Effector memory CD8-positive, alpha-beta T cell (primary cell): ENCODE results near the gene RFX7.
A peak's percentile ranks its signal among the peaks of the same experiment; 100 is the strongest.
"Not testable (repeated sequence)": the region's sequence is repeated elsewhere in the genome, so short reads cannot be mapped to it uniquely, and the experiment has no call there.

ENCODE experiments used
- ATAC-seq: fragments of 150-1000 bp; cut with Tn5 transposase; replicated peaks from 2 replicates; pipeline ENCODE4 v1.10.0; 2021; ENCODE audit warnings: mild to moderate bottlenecking, moderate library complexity
- DNase-seq, 3 experiments: peaks; one replicate each; pipeline ENCODE4 v3.0.0; 2021
- H3K27ac Mint-ChIP-seq, 2 donors: one replicate each; pipeline ENCODE4 v1.8.0; 2022; ENCODE audit warnings: mild to moderate bottlenecking in 2 of 2, mixed read lengths in 2 of 2, moderate library complexity in 2 of 2
- H3K27me3 Mint-ChIP-seq, 2 donors: one replicate each; pipeline ENCODE4 v1.8.0; 2022; ENCODE audit warnings: mixed read lengths in 2 of 2
- H3K36me3 Mint-ChIP-seq: one replicate; pipeline ENCODE4 v1.8.0; 2022; ENCODE audit warnings: mild to moderate bottlenecking, moderate library complexity, mixed read lengths; ENCODE audit not compliant: insufficient read depth
- H3K4me1 Mint-ChIP-seq, 2 donors: one replicate each; pipeline ENCODE4 v1.8.0; 2022; ENCODE audit warnings: low read depth in 2 of 2, mixed read lengths in 2 of 2
- H3K4me3 Mint-ChIP-seq, 2 donors: one replicate each; pipeline ENCODE4 v1.8.0; 2022; ENCODE audit warnings: mild to moderate bottlenecking in 2 of 2, mixed read lengths in 2 of 2, moderate library complexity in 2 of 2
- H3K9me3 Mint-ChIP-seq, 2 donors: one replicate each; pipeline ENCODE4 v1.8.0; 2022; ENCODE audit warnings: mixed read lengths in 2 of 2

Gene RFX7

DNA sequence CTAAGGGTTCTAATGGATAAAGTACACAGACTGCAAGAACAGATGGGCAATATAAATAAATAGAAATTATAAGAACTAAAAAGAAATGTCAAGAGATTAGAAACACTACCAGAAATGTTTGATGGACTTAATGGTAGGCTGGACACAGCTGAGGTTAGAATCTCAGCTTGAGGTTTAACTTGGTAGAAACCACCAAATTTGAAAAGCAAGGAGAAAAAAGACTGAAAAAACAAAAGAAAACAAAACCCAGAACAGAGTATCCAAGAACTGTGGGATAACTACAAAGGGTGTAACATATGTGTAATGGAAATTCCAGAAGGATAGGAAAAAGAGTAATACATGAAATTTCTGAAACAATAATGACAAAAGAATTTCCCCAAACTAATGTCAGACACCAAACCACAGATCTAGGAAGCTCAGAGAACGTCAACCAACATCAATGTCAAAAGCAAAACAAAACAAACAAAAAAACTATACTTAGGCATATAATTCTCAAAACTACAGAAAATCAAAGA lies 35.0 kb downstream of the RFX7 start:
- no peak for ATAC-seq
- peaks cover 3% of the 10 kb centered on the region for H3K36me3 Mint-ChIP-seq

DNA sequence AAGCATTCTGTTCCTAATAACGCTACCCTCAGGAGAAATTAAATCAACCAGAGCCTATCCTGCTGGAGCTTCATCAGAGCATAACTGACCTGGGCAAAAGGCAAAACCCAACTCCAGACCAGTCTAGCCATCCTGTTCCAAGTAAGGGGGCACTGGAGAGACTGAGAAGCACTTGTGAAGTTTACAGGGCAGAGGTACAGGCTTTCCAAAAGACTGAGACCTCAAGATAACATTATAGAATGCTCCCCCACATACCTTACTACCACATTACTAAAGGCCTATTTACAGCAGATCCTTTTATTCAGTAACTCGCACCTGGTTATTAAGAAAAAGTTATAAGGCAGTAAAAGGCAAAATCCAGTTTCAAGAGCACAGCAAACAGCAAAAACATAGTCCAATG lies 35.5 kb downstream of the RFX7 start:
- ATAC-seq (peak; percentile 29), DNase-seq (no peak)
- Mint-ChIP-seq H3K27me3 (no peaks in the 10 kb centered on the region), H3K4me3 (peak overlapping the region; percentile 33 to 76), H3K4me1 (peaks cover 44 to 84% of the 10 kb centered on the region in 2 donors), H3K36me3 (peaks cover 3% of the 10 kb centered on the region), H3K27ac (peak overlapping the region; percentile 65 to 92), H3K9me3 (no peaks in the 10 kb centered on the region)

More for the DNA sequence above, 35.0 kb downstream of the RFX7 start:
- no peaks in the 10 kb centered on the region for H3K27me3 Mint-ChIP-seq
- no peaks in the 10 kb centered on the region for H3K9me3 Mint-ChIP-seq
- H3K4me1 Mint-ChIP-seq = peaks cover 44 to 83% of the 10 kb centered on the region in 2 donors
- H3K27ac Mint-ChIP-seq = peak overlapping the region; percentile 65 to 92
- peak overlapping the region; percentile 33 to 76 for H3K4me3 Mint-ChIP-seq
- no peak for DNase-seq

DNA sequence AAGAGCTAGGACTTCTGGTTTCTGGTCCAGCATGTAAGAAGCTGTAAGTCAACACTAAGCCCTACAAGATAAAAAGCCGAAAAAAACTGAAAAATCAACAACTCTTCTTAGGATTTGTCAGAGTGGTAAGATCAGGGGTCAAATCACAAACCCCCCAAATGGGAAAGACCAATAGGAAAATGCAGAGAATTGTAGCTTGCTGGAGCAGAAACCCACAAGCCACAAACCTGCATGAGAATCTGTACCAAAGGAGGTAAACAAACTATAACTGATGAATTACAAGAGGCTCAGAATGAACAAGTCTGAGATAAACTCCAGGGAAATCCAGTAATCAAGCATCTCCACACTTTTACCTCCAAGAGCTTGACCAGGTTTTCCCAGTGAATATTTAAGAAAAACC lies 36.0 kb downstream of the RFX7 start:
- DNase-seq (no peak), ATAC-seq (peak; percentile 56)
- H3K4me3 Mint-ChIP-seq = peak overlapping the region; percentile 33 to 76
- peaks cover 46 to 86% of the 10 kb centered on the region in 2 donors for H3K4me1 Mint-ChIP-seq
- no peaks in the 10 kb centered on the region for H3K9me3 Mint-ChIP-seq
- H3K27me3 Mint-ChIP-seq = no peaks in the 10 kb centered on the region
- H3K36me3 Mint-ChIP-seq = peaks cover 3% of the 10 kb centered on the region
- peak overlapping the region; percentile 65 to 92 for H3K27ac Mint-ChIP-seq

DNA sequence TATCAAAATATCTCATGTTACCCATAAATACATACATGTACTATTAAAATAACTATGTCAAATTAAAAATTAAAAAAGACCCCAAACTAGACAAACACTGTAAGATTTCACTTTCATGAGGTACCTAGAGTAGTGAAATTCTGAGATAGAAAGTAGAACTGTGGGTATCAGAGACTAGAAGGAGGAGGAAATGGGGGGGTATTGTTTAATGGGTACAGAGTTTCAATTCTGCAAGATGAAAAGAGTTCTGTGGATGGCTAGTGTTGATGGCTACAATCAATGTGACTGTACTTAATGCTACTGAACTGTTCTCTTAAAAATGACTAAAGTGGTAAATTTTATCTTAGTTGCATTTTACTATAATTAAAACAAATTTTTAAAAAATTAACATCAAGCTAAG lies 36.6 kb downstream of the RFX7 start:
- Mint-ChIP-seq H3K27ac (peak overlapping the region; percentile 65 to 92), H3K27me3 (no peaks in the 10 kb centered on the region), H3K9me3 (no peaks in the 10 kb centered on the region), H3K4me3 (peak overlapping the region in 1 of 2 donors; percentile 76), H3K4me1 (peaks cover 48 to 86% of the 10 kb centered on the region in 2 donors), H3K36me3 (peaks cover 3% of the 10 kb centered on the region)
- ATAC-seq = peak; percentile 59
- no peak for DNase-seq

DNA sequence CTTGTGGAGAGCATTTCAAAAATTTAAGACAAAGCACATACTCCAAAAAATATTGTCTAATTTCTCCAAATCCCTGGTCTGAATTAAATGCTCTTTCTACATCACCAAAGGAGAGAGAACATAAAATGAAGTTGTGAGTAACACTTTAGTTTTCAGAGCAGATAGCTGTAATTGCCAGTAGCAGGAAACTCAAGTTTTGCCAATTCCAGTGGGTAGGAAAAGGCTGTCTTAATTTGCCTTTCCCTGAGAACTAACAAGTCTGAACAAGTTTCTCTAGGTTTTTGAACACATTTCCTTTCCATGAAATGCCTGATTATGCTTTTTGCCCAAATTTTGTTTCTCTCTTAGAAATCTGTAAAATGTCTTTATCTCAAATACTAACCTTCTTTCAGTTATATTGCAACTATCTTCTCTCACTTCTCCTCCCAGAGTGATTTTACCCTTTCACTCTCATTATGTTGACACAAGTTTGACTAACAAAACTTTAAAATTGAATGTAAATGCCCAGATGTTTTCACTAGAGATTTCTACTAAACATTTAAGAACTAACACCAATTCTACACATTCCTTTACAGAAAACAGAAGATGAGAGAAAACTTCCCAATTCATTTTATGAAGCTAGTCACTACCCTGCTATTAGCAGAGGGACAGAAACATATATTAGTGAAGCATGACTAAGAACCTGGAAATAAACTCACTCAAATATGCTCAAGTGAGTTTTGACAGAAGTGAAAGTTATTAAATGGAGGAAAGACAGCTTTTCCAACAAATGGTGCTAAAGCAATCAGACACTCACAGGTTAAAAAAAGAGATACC lies 38.4 kb downstream of the RFX7 start:
- DNase-seq = no peak
- ATAC-seq = no peak
- Mint-ChIP-seq H3K4me1 (peaks cover 45 to 80% of the 10 kb centered on the region in 2 donors), H3K27me3 (no peaks in the 10 kb centered on the region), H3K9me3 (no peaks in the 10 kb centered on the region), H3K27ac (peak overlapping the region in 1 of 2 donors; percentile 5), H3K36me3 (peaks cover 7% of the 10 kb centered on the region), H3K4me3 (no peak overlapping the region)

DNA sequence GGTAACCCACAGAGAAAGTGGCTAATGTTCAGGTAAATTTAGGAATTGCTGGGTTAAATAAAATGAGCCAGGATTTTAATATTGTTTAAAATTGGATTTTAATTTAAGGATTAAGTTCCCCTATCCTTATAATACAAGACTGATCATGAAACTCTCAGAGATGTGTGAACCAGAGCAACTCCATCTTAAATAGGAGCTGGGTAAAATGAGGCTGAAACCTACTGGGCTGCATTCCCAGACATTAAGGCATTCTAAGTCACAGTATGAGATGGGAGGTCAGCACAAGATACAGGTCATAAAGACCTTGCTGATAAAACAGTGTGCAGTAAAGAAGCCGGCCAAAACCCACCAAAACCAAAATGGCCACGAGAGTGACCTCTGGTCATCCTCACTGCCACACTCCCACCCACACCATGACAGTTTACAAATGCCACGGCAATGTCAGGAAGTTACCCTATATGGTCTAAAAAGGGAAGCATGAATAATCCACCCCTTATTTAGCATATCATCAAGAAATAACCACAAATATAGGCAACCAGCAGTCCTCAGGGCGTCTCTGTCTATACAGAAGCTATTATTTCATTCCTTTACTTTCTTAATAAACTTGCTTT lies 40.3 kb downstream of the RFX7 start:
- not testable (repeated sequence) for ATAC-seq, H3K9me3 Mint-ChIP-seq, DNase-seq, H3K36me3 Mint-ChIP-seq, H3K4me3 Mint-ChIP-seq, H3K27me3 Mint-ChIP-seq
- H3K4me1 Mint-ChIP-seq = peaks cover 37 to 74% of the 10 kb centered on the region in 2 donors
- peak overlapping the region in 1 of 2 donors; percentile 85 for H3K27ac Mint-ChIP-seq

DNA sequence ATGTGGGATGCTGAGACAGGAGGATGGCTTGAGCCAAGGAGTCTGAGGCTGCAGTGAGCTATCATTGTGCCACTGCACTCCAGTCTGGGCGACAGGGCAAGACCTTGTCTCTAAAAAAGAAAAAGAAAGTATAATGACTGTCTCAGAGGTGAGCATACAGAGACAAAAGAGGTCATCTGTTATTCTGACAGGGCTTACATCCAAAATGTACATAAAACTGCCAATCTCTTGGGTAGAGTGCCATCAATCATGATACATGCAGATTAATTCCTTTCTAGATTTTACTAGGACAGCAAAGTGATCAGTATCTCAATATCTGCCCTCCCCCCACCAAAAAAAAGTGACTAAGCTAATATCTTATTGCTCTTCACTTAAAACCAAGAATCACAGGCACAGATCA lies 41.0 kb downstream of the RFX7 start:
- Mint-ChIP-seq H3K27me3 (no peaks in the 10 kb centered on the region), H3K9me3 (no peaks in the 10 kb centered on the region), H3K4me1 (peaks cover 30 to 72% of the 10 kb centered on the region in 2 donors), H3K4me3 (no peak overlapping the region), H3K27ac (peak overlapping the region in 1 of 2 donors; percentile 58), H3K36me3 (peaks cover 6% of the 10 kb centered on the region)
- DNase-seq (no peak), ATAC-seq (no peak)

DNA sequence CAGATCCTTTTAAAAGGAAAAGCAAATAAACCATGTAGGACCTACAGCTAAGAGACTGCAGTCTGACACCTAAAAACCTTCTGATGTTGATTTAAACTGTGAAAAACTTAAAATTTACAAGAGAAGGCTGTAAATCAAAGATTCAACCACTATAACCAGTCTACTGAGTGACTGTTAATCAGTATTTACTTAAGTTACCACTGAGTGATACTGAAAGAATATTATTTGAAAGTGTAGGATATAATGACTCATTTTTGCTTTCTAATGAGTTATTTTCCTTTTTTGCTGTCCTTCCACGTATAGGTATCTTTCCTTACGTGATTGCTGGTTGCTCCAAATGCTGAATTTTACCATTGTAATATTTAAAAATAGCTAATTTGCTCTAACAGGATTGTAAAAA lies 44.6 kb downstream of the RFX7 start:
- H3K9me3 Mint-ChIP-seq = no peaks in the 10 kb centered on the region
- no peak overlapping the region for H3K27ac Mint-ChIP-seq
- ATAC-seq (no peak), DNase-seq (no peak)
- peaks cover 4% of the 10 kb centered on the region for H3K36me3 Mint-ChIP-seq
- H3K4me3 Mint-ChIP-seq = no peak overlapping the region
- no peaks in the 10 kb centered on the region for H3K27me3 Mint-ChIP-seq
- peaks cover 14 to 39% of the 10 kb centered on the region in 2 donors for H3K4me1 Mint-ChIP-seq

DNA sequence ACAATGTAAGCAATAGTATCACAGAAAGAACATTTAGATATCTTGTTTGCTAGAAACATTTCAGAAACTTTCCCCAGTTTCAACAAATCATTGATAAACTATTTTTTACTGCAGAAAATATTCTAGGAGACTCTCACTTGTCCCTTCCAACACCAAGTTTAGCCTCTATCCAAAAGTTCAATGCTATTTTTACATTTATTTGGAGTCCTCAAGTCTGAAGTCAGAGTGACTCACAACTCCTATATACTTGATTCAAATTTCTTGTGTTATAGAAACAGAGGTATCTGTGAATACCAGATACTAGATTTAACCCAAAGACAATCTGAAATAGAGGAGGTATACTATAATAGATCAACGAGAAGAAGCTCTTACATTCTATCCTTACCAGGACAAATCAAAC lies 49.6 kb downstream of the RFX7 start:
- Mint-ChIP-seq H3K27me3 (no peaks in the 10 kb centered on the region), H3K36me3 (no peaks in the 10 kb centered on the region), H3K4me3 (no peak overlapping the region), H3K4me1 (peaks cover 14 to 24% of the 10 kb centered on the region in 2 donors), H3K9me3 (no peaks in the 10 kb centered on the region), H3K27ac (no peak overlapping the region)
- no peak for ATAC-seq
- DNase-seq = no peak

DNA sequence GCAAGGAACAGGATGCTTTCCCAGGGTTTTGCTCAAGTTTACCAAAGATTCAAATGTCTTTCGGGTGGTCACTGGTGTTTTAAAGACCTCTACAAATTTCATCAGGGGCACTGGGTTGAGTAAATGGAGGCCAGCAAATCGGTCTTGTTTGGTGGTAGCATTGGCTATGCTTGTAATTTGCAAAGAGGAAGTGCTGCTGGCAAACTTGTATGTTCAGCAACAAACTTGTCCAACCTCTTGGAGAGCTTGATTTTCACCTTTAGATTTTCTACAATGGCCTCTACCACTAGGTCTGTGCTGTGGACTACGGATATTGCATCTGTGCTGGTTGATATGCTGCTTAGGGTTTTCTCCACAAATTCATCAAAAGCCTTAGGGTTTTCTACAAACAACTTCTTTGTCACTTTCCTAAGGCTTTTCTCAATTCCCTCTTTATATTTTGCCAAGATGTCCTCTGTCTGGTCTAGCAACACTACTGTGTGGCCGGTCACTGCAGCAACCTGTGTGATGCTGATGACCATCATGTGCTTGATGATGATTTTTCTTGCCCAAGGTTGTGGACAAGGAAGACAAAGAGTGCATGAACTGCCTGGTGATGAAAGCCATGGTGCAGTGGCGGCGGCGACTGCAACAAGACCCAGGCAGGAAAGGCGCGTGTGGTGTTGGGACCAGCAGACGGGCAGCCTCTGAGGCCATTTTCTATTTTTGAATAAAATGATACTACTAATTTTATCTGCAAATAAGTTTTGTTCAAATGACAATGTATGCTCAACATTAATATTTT lies 50.8 kb downstream of the RFX7 start:
- no peaks in the 10 kb centered on the region for H3K27me3 Mint-ChIP-seq
- peaks cover 18 to 24% of the 10 kb centered on the region in 2 donors for H3K4me1 Mint-ChIP-seq
- no peak for DNase-seq
- H3K9me3 Mint-ChIP-seq = no peaks in the 10 kb centered on the region
- no peak overlapping the region for H3K27ac Mint-ChIP-seq
- H3K36me3 Mint-ChIP-seq = no peaks in the 10 kb centered on the region
- ATAC-seq = no peak
- H3K4me3 Mint-ChIP-seq = no peak overlapping the region

DNA sequence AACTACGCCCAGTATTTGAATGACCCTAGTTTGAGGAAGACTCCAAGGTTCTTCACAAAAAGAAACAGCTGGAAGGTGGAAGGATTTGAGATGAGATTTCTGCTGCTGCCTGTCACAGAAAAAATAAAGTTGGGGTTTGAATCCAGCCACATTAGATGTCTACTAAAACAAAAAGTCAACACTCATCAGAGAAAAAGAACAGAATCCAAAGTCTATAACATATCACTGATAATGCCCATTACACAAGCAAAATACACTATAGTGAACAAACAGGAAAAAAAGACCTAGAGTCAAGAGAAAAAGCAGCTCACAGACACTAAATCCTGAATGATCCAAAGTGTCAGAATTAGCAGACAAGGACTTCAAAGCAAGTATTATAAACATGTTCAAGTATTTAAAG lies 56.0 kb downstream of the RFX7 start:
- Mint-ChIP-seq H3K4me1 (peaks cover 22 to 49% of the 10 kb centered on the region in 2 donors), H3K9me3 (no peaks in the 10 kb centered on the region), H3K36me3 (no peaks in the 10 kb centered on the region), H3K27ac (peak overlapping the region; percentile 63 to 87), H3K27me3 (no peaks in the 10 kb centered on the region), H3K4me3 (no peak overlapping the region)
- DNase-seq (no peak), ATAC-seq (no peak)

DNA sequence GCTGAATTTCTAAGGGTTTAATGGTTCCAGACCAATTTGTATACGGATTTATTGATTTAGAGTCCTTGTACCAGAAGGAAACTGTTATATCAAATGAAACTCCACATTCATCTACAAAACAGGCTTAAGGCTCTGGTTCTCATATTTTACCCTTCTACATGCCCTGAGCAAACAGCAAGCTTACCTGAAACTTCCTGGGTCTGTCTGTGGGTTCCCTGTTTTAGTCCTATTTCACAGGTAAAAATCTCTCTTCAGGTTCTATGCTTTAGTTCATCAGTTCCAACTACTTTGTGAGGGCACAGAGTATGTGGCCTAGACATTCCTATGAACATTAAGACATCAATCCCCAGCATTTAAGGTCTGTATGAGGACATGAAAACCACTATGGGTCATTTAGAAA lies 57.7 kb downstream of the RFX7 start:
- H3K36me3 Mint-ChIP-seq = no peaks in the 10 kb centered on the region
- H3K27me3 Mint-ChIP-seq = no peaks in the 10 kb centered on the region
- DNase-seq (no peak), ATAC-seq (no peak)
- peaks cover 22 to 48% of the 10 kb centered on the region in 2 donors for H3K4me1 Mint-ChIP-seq
- H3K27ac Mint-ChIP-seq = peak overlapping the region in 1 of 2 donors; percentile 87
- no peaks in the 10 kb centered on the region for H3K9me3 Mint-ChIP-seq
- H3K4me3 Mint-ChIP-seq = peak overlapping the region in 1 of 2 donors; percentile 20

DNA sequence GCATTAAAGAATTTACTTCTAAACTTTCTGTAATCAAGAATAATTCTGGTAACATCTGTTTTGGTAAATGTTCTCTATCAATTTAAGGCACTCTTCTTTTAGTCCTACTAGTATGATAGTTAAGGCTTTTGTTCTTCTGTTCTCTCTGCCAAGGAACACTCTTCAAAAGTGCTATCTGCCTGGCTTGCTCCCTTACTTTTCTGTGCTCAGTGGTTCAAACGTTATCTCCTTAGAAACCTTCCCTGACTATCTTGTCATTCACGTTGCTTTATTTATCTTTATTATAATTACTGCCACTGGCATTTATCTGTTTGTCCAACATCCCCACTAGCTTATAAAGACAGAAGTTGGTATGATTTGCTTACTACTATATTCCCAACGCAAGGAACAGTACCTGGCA lies 59.2 kb downstream of the RFX7 start:
- no peaks in the 10 kb centered on the region for H3K9me3 Mint-ChIP-seq
- no peaks in the 10 kb centered on the region for H3K36me3 Mint-ChIP-seq
- H3K27me3 Mint-ChIP-seq = no peaks in the 10 kb centered on the region
- peak overlapping the region in 1 of 2 donors; percentile 5 for H3K27ac Mint-ChIP-seq
- H3K4me3 Mint-ChIP-seq = no peak overlapping the region
- peaks cover 19 to 45% of the 10 kb centered on the region in 2 donors for H3K4me1 Mint-ChIP-seq
- ATAC-seq (no peak), DNase-seq (no peak)
